B cell (primary cell): ENCODE data around the gene PLRG1. TPM values are rescaled to one million over a fixed set of nuclear protein-coding genes. Genes with fewer than 3 reads are reported as not detected.

Experiments
- ATAC-seq: fragments of 200-7000 bp; cut with Tn5 transposase; one replicate; pipeline ENCODE4 v1.10.0; 2021; ENCODE audit warnings: low read depth, mild to moderate bottlenecking, moderate number of reproducible peaks, moderate library complexity
- CTCF ChIA-PET: fragments of 350-600 bp; sonication (Branson Sonifier 250); formaldehyde crosslinking; loops from one replicate; lab custom pipeline; 2021; ENCODE audit warnings: antibody characterized with exemption, inconsistent platforms; lab: Charles Lee
- POLR2A ChIA-PET: fragments of 350-600 bp; sonication (Branson Sonifier 250); formaldehyde crosslinking; loops from one replicate; lab custom pipeline; 2021; ENCODE audit warnings: antibody characterized with exemption; lab: Charles Lee
- DNase-seq: peaks from one replicate; pipeline ENCODE4 v3.0.0; 2013
- H2AFZ ChIP-seq: 2 replicates; pipeline ENCODE4 v1.6.1; 2012; ENCODE audit warnings: mild to moderate bottlenecking, low read depth, low read length; ENCODE audit not compliant: insufficient read depth, poor library complexity, severe bottlenecking
- H3K27ac ChIP-seq, 2 donors: 1 replicate in 1 of 2; 2 replicates in 1 of 2; pipeline ENCODE4 v1.5.1; 2012 to 2013; ENCODE audit warnings: low read length in 2 of 2, mild to moderate bottlenecking in 2 of 2, moderate library complexity in 1 of 2
- H3K27me3 ChIP-seq, 4 experiments: fragments of 200-600 bp in 1 of 4; sonication (generic) in 1 of 4; replicated peaks in 1 of 4; 1 replicate in 2 of 4; 2 replicates in 2 of 4; pipeline versions ENCODE4 v1.6.1 to v1.7.0; 2013 to 2016; ENCODE audit warnings: low read length in 3 of 4, mild to moderate bottlenecking in 2 of 4, mixed read lengths in 1 of 4, moderate library complexity in 1 of 4; ENCODE audit not compliant: insufficient read depth in 4 of 4, control insufficient read depth in 3 of 4; ENCODE audit errors: control extremely low read depth in 1 of 4
- H3K36me3 ChIP-seq, 2 experiments: replicated peaks in 1 of 2; 1 replicate in 1 of 2; 2 replicates in 1 of 2; pipeline versions ENCODE4 v1.6.1 to v1.7.1; 2013; ENCODE audit warnings: low read length in 1 of 2; ENCODE audit not compliant: insufficient read depth in 2 of 2, control insufficient read depth in 1 of 2; ENCODE audit errors: control extremely low read depth in 1 of 2, extremely low read depth in 1 of 2
- H3K4me1 ChIP-seq, 2 donors: fragments of 200-600 bp in 1 of 2; sonication (generic) in 1 of 2; 1 replicate in 1 of 2; 2 replicates in 1 of 2; pipeline versions ENCODE4 v1.5.1 to v1.6.1; 2013 to 2017; ENCODE audit warnings: low read length in 2 of 2; ENCODE audit not compliant: control insufficient read depth in 2 of 2, insufficient read depth in 2 of 2
- H3K4me2 ChIP-seq: replicated peaks from 2 replicates; pipeline ENCODE3; 2012; ENCODE audit warnings: mild to moderate bottlenecking, low read depth, low read length; ENCODE audit not compliant: poor library complexity, severe bottlenecking
- H3K4me3 ChIP-seq, 5 experiments: fragments of 200-600 bp in 1 of 5; sonication (generic) in 1 of 5; 1 replicate in 3 of 5; 2 replicates in 2 of 5; pipeline versions ENCODE4 v1.5.1 to v1.7.0; 2011 to 2016; ENCODE audit warnings: low read length in 4 of 5, mild to moderate bottlenecking in 4 of 5, low read depth in 2 of 5, control low read depth in 1 of 5, moderate library complexity in 1 of 5; ENCODE audit not compliant: insufficient read depth in 1 of 5; ENCODE audit errors: control extremely low read depth in 1 of 5, extremely low read depth in 1 of 5
- H3K79me2 ChIP-seq: fragments of 200-600 bp; sonication (generic); one replicate; pipeline ENCODE4 v1.6.0; 2016; ENCODE audit warnings: low read length; ENCODE audit not compliant: control insufficient read depth, insufficient read depth
- H3K9ac ChIP-seq: fragments of 200-600 bp; sonication (generic); 2 replicates; pipeline ENCODE4 v1.6.1; 2017; ENCODE audit warnings: mild to moderate bottlenecking, low read length, moderate library complexity
- H3K9me3 ChIP-seq, 3 donors: one replicate each; pipeline versions ENCODE4 v1.6.1 to v1.7.1; 2013; ENCODE audit warnings: low read length in 2 of 3; ENCODE audit not compliant: control insufficient read depth in 2 of 3, insufficient read depth in 1 of 3; ENCODE audit errors: control extremely low read depth in 1 of 3
- H4K20me1 ChIP-seq: 2 replicates; pipeline ENCODE4 v1.6.0; 2012; ENCODE audit warnings: mild to moderate bottlenecking, low read length; ENCODE audit not compliant: insufficient read depth, control insufficient read depth, poor library complexity, severe bottlenecking
- H3K27ac Mint-ChIP-seq: one replicate; pipeline ENCODE4 v1.8.0; 2021; ENCODE audit warnings: mixed read lengths
- H3K27me3 Mint-ChIP-seq: one replicate; pipeline ENCODE4 v1.8.0; 2021; ENCODE audit warnings: mixed read lengths
- H3K4me1 Mint-ChIP-seq: one replicate; pipeline ENCODE4 v1.8.0; 2021; ENCODE audit warnings: mixed read lengths
- H3K4me3 Mint-ChIP-seq: one replicate; pipeline ENCODE4 v1.8.0; 2021; ENCODE audit warnings: mixed read lengths
- H3K9me3 Mint-ChIP-seq: one replicate; pipeline ENCODE4 v1.8.0; 2022; ENCODE audit warnings: mixed read lengths; ENCODE audit not compliant: insufficient read depth
- EZH2 ChIP-seq: IDR thresholded peaks from 2 replicates; pipeline ENCODE4 v1.6.1; 2012; ENCODE audit warnings: borderline replicate concordance, low read depth, mild to moderate bottlenecking, moderate library complexity, low read length; ENCODE audit not compliant: insufficient read depth, poor library complexity, severe bottlenecking
- WGBS: methylation state at CpG from one replicate; pipeline ENCODE4 v1.1.5; 2013; ENCODE audit warnings: missing lambda C conversion rate; ENCODE audit not compliant: insufficient coverage; 5-methylcytosine and 5-hydroxymethylcytosine counted together
- intact Hi-C: fragments of 100-400 bp; cut with micrococcal nuclease; formaldehyde crosslinking; loops from one replicate; pipeline ENCODE4 v1.10.0; 2022
- polyA plus RNA-seq: library from polyadenylated mRNA; depleted of rRNA; stranded (reverse); fragments of >200 nt; gene quantifications from 2 replicates; pipeline ENCODE4 v1.2.3, GENCODE V29; 2012
- total RNA-seq, 2 donors: library from RNA; stranded (reverse); fragments of 120-200 nt in 1 of 2; gene quantifications; 1 replicate in 1 of 2; 2 replicates in 1 of 2; pipeline versions ENCODE4 v1.2.3 to v1.2.4, GENCODE V29; 2013 to 2022
- TF ChIP-seq, protein P1 (sequence below): fragments of 200-600 bp; IDR thresholded peaks from one replicate; pipeline ENCODE4 v1.8.0; 2022; ENCODE audit warnings: antibody characterized with exemption, mild to moderate bottlenecking

Gene PLRG1
- total and polyA plus RNA-seq, 2 donors (not counting 1 experiment from before 2014, with no cell fraction given): 41.8 to 79.0 TPM

DNA sequence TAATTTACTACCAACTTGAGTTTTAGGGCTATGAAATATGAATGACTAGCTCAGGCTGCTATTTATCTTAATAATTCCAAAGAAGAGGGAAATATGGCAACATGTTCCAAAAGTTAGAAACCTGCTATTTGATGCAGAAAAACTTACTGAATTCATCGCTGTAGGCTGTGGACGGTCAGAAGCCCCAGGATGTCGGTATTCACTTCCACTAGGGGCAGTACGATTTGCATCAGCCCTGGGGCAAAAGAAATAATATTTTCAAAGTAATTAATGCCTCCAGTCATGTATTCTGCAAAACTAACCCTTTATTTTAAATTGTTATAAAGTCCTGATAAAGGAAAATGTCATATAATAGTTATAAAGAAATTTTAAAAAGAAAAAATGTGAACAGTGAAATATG, 4.5 kb downstream of the PLRG1 start:
- peaks cover 14 to 16% of the 10 kb centered on the region in 2 donors for H3K4me1 ChIP-seq
- no peaks in the 10 kb centered on the region for H3K9me3 ChIP-seq
- intact Hi-C loops: no loop called here

GRCh38 chr4:154542271-154542879, 7.8 kb downstream of the PLRG1 start:
- DNase-seq (no peak), ATAC-seq (no peak)
- no peak overlapping the region for H3K27ac ChIP-seq
- no peak overlapping the region for H3K4me3 ChIP-seq
- no peaks in the 10 kb centered on the region for H3K79me2 ChIP-seq
- no peak for TF ChIP-seq EZH2
- TF ChIP-seq, protein P1, sequence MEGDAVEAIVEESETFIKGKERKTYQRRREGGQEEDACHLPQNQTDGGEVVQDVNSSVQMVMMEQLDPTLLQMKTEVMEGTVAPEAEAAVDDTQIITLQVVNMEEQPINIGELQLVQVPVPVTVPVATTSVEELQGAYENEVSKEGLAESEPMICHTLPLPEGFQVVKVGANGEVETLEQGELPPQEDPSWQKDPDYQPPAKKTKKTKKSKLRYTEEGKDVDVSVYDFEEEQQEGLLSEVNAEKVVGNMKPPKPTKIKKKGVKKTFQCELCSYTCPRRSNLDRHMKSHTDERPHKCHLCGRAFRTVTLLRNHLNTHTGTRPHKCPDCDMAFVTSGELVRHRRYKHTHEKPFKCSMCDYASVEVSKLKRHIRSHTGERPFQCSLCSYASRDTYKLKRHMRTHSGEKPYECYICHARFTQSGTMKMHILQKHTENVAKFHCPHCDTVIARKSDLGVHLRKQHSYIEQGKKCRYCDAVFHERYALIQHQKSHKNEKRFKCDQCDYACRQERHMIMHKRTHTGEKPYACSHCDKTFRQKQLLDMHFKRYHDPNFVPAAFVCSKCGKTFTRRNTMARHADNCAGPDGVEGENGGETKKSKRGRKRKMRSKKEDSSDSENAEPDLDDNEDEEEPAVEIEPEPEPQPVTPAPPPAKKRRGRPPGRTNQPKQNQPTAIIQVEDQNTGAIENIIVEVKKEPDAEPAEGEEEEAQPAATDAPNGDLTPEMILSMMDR: no peak
- peaks cover 32 to 86% of the 10 kb centered on the region in 2 experiments for H3K36me3 ChIP-seq
- H3K27me3 Mint-ChIP-seq: no peaks in the 10 kb centered on the region
- H4K20me1 ChIP-seq: no peaks in the 10 kb centered on the region
- no peak overlapping the region for H3K4me3 Mint-ChIP-seq
- intact Hi-C loops: no loop called here
- no peaks in the 10 kb centered on the region for H3K4me1 ChIP-seq
- 82% methylated on average over 2 of the region's 4 CpGs for WGBS
- H3K27ac Mint-ChIP-seq: no peak overlapping the region
- H2AFZ ChIP-seq: no peak overlapping the region
- no peak overlapping the region for H3K9ac ChIP-seq
- no peaks in the 10 kb centered on the region for H3K9me3 ChIP-seq
- H3K27me3 ChIP-seq: no peaks in the 10 kb centered on the region
- no peaks in the 10 kb centered on the region for H3K9me3 Mint-ChIP-seq
- POLR2A ChIA-PET: no interaction called here
- CTCF ChIA-PET: interaction anchor here (1.0 to 2.3 kb wide), 3 partner anchors 8 to 81 kb away, joined by 3 to 6 read pairs (median 3); partner anchors contain the start of gene PLRG1
- no peak overlapping the region for H3K4me2 ChIP-seq
- H3K4me1 Mint-ChIP-seq: no peaks in the 10 kb centered on the region

More for the DNA sequence above, 4.5 kb downstream of the PLRG1 start:
- DNase-seq: no peak
- no peaks in the 10 kb centered on the region for H3K27me3 ChIP-seq
- ATAC-seq: no peak
- peaks cover 21 to 62% of the 10 kb centered on the region in 2 experiments for H3K36me3 ChIP-seq
- no peak for TF ChIP-seq EZH2
- TF ChIP-seq, protein P1: no peak
- H3K9me3 Mint-ChIP-seq: no peaks in the 10 kb centered on the region
- CTCF ChIA-PET: no interaction called here
- no peaks in the 10 kb centered on the region for H4K20me1 ChIP-seq
- POLR2A ChIA-PET: no interaction called here
- peaks cover 18% of the 10 kb centered on the region for H3K4me1 Mint-ChIP-seq
- H3K79me2 ChIP-seq: peaks cover 18% of the 10 kb centered on the region
- WGBS: 100% methylated on average over 3 of the region's 4 CpGs
- no peak overlapping the region for H3K4me3 ChIP-seq
- H3K27ac ChIP-seq: no peak overlapping the region
- no peak overlapping the region for H3K27ac Mint-ChIP-seq
- H3K4me3 Mint-ChIP-seq: no peak overlapping the region
- no peak overlapping the region for H3K4me2 ChIP-seq
- no peak overlapping the region for H3K9ac ChIP-seq
- H3K27me3 Mint-ChIP-seq: no peaks in the 10 kb centered on the region
- no peak overlapping the region for H2AFZ ChIP-seq
